Stimulated activated CD4-positive, alpha-beta T cell treated with anti-CD3 and anti-CD28 coated beads, Interleukin-15, amount 100 ng/mL, for 1 hour (primary cell): Measurements from ENCODE around the gene RGPD8.
A peak's percentile ranks its signal among the peaks of the same experiment; 100 is the strongest.
"Not testable (repeated sequence)": the region's sequence is repeated elsewhere in the genome, so short reads cannot be mapped to it uniquely, and the experiment has no call there.

Source experiments
- DNase-seq, 2 donors: peaks; one replicate each; pipeline ENCODE4 v3.0.0-alpha.2; 2020; ENCODE audit warnings: low read depth in 1 of 2, low spot score in 1 of 2

RGPD8 gene

DNA sequence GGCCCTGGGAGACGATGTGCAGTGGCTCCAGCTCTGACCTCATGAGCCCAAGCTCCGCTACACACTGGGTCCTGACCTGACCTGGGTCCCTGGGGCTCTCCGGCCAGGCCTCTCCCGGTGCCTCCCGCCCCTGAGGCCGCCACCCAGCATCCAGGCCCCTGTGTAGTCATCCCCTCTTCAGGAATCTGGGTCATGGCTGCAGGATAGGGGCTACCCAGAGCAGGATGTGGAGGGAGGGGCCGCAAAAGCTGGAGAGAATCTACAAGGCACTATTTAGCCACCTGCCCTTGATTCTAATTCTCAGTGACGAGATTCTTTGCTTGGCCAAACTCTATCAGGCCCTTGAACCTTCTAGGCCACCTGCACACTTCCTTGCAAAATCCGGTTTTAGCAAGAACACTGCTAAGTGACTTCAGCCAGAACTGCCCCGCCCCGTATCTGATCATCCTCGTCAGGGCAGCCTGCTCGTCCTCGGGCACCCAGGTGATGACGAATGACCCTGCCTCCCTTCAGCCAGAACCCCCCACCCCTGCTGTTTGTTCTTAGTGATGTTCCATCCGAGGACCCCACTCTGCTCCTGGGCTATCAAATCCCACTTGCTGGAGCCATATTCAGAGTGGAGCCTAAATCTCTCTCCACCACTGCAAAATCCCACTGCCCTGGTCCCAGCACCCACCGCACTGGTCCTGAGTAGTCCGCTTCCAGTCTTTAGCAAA, 2.4 kb upstream of the RGPD8 start:
- not testable (repeated sequence) for DNase-seq

DNA sequence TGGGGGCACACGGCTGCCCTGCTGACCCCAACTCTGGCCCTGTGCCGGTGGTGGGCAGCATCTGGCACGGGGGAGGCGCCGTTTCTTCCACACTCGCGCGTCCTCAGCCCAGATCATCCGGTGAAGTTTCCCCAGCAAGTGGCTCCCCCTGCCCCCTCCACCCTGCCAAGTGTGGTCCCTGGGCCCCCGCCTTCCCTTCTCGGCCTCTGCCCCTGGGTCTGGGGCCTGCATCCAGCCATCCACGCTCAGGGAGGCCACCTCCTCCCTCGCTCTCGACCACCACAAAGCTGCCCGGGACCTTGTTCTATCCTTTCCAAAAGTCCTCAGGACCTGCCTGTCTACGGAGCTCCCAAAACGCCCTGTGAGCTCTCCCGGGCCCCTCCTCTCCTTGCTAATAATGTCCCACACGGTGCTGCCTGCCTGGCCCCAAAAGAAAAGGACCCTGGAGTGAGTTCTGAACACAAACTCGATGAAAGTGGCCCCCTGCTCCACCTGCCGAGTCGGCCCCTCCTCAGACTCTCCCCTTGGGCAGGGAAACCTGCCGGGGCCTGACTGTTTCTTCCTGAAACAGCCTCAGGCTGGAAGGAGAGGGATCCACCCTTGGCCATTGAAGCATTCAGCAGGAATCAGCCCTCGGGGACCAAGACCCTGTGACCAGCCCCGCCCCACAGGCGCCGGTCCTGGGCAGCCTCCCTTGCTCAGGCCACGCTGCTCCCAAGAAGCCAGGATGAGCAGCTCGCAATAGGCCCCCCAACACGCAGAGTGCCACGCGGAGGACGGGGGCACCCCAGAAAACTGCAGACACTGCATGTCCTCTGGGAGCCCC, 1.7 kb upstream of the RGPD8 start:
- DNase-seq: not testable (repeated sequence)

DNA sequence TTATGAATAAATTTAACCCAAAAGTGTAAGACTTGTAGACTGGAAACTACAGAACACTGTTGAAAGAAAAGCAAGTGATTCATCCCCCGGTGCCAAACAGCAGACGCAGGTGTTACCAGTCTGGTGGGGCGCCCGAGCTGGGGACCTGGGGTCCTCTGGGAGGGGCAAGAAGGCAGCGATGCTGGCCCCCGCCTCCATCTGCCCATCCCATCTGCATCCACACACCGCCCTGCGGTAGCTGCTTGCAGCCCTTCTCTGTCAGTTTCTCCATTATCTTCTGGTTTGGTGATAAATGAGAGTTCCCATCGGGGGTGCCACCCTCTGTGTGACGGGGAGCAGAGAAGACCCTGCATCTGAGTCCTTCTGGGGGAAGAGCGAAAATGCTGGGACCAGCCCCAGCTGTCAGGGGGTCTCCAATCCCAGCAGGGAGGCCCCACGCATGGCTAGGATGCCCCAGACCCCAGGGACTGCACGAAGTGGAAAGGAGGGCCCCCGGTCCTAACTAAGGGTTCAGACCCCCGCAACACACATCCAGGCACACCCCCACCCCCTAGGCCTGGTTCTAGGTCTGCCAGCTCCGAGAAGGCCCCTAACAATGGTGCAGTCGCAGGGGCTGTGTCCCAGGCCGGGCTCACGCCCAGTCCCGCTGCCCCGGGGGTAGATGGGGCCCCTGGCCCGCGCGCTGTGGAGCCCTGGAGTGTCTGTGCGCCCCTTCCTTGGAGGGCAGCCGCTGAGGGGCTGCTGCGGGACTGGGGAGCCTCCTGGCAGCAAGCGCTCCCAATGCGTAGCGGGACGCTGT, 686 bp upstream of the RGPD8 start:
- DNase-seq: no peak

DNA sequence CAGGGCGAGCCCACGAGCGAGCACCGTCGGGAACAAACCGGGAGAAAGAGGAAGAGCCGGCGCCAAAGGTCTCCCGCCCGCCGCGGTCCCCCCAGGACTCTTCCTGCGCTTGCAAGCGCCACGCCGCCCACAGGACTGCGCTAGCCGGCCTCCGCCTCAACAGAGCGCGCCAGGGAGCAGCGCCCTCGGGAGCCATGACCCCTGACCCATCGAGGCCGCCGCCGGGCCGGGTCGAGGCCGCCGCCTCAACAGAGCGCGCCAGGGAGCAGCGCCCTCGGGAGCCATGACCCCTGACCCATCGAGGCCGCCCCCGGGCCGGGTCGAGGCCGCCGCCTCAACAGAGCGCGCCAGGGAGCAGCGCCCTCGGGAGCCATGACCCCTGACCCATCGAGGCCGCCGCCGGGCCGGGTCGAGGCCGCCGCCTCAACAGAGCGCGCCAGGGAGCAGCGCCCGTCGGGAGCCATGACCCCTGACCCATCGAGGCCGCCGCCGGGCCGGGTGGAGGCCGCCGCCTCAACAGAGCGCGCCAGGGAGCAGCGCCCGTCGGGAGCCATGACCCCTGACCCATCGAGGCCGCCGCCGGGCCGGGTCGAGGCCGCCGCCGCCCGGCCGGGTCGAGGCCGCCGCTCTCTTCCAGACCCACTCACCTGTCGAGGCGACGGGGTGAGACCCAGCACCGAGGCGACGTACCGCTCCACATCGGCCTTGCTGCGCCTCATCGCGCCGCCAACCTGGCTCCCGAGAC, 538 bp downstream of the RGPD8 start:
- DNase-seq: peak in 1 of 2 donors; percentile 20

DNA sequence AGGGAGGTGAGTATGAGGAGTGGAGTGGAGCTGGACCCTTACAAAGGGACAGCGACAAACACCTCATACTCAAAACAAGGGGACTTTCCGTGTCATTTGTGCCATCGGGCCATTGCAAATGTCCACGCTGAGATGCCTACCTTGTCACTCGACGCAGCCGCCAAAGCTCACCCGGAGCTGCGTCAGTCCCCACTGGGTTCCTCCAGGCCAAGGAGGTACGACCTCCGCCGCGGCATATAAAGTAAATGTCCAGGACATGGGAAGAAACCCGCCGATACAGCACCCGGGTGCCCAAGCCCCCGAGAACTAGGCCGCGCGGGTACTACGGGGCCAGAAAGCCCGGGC, 1.1 kb downstream of the RGPD8 start:
- not testable (repeated sequence) for DNase-seq

DNA sequence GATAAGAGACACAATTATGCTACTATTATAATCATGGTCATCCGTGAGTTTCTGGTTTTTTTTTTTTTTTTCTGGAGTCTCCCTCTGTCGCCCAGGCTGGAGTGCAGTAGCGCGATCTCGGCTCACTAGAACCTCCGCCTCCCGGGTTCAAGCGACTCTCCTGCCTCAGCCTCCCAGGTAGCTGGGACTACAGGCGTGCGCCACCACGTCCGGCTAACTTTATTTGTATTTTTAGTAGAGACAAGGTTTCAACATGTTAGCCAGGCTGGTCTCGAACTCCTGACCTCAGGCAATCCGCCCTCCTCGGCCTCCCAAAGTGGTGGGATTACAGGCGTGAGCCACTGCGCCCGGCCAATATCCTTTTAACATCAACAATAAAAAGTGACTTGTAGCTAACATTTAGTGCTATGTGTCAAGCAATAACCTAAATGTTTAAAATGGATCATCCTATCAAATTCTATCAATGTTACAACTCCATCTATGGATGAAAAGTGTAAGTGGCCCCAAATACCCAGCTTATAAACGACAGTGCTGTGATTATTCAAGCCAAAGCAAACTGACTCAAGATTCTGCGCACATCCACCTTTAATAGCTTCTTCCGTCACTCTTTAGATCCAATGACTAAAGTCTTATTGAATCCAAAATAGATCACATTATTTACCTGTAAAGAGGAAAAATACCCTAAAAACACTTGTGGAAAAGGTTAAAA, 1.7 kb downstream of the RGPD8 start:
- DNase-seq: not testable (repeated sequence)

DNA sequence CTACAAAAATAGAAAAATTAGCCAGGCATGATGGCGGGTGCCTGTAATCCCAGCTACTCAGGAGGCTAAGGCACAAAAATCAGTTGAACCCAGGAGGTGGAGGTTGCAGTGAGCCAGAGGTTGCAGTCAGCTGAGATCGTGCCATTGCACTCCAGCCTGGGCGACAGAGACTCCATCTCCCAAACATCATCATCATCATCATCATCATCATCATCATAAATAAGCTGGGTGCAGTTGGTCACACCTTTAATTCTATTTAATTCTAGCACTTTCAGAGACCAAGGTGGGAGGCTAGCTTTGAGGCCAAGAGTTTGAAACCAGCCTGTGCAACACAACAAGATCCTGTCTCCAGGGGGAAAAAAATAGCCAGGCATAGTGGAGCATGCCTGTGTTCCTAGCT, 8.9 kb downstream of the RGPD8 start:
- DNase-seq: not testable (repeated sequence)

DNA sequence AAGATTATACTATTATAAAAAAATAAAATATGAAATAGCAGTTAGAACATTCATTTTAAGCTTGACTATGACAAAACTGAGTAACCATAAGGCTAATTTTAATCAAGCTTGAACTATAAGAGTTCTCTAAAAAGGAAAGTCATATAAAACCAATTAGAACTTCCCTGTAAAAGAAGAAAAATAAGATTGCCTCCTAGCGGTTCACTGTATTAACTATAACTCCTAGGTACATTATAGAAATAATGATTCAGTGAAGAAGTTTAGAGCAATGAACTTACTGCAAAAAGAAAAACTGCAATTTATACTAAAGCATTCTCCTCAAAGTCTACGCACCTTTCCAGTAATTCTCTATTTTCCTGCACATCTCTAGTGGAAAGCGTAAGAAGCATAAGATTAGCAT, 16.6 kb downstream of the RGPD8 start:
- not testable (repeated sequence) for DNase-seq

DNA sequence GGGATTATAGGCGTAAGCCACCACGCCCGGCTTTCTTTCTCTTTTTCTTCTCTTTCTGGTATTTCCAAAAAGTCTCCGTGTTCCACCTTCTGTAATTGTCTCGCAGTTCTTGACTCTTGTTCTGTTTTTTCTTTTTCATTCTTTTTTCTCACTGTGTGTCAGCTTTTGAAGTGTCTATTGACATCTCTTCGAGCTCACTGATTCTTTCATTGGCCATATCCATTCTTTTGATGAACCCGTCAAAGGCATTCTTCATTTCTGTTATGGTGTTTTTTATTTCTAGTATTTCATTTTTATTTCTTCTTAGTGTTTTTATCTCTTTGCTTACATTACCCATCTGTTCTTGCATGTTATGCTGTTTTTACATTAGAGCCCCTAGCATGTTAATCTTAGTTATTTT, 73.4 kb downstream of the RGPD8 start:
- not testable (repeated sequence) for DNase-seq

DNA sequence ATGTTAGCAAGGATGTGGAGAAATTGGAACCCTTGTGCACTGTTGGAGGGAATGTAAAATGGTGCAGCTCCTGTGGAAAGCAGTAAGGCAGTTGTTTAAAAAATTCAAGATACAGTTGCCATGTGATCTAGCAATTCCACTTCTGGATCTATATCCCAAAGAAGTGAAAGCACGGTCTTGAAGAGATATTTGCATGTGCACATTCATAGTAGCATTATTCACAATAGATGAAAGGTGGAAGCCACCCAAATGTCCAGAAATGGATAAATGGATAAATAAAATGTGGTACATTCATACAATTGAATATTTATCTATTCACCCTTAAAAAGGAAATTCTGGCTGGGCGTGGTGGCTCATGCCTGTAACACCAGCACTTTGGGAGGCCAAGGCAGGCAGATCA, 79.1 kb downstream of the RGPD8 start:
- not testable (repeated sequence) for DNase-seq

DNA sequence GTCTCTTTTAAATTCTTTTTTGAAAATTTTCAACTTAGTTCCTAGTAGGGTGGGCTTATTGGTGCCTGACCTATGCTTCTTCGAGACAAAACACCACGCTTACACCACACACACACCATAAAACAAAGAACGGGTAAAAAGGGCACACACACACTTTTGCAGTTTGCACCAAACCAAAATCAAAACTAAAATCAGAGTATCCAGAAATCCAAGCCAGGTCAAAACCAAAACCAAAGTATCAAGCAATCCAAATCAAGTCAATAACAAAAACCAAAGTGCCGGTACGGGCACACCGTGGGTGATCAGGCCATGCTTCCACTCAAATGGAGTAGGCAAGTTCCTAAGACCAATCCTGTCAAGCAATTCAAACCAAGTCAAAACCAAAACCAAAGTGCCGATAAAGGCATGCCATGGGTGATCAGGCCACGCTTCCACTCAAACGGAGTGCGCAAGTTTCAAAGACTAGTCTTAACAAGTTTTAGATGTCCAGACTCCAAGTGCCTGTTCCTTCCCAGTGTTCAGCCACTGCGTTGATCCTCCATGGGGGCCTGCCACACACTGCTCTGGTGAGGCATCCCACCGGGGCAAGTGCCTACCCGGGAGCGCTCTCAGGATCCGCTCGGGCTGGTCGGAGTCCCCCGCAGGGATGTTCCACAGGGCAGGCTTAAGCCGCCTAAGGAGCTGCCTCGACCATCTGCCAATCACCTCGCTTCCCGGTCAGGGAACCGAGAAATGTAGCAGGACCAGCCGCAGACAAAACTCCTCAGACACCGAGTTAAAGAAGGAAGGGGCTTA, 80.4 kb downstream of the RGPD8 start:
- DNase-seq: not testable (repeated sequence)

DNA sequence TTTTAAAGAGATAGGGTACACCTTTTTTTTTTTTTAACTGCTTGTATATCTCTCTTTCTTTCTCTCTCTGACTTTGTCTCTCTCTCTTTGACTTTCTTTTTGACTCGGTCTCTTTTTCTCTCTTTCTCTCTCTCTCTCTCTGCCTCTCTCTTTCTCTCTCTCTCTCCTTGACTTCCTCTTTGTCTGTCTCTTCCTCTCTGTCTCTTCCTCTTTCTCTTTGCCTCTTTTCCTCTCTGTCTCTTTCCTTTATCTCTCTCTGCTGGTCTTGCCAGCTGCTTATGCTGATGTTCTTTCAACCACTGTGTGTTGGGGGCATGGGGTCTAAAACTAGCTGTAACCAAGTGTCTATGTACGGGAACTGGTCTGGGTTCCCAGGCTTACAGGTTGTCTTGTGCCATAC, 81.2 kb downstream of the RGPD8 start:
- not testable (repeated sequence) for DNase-seq

DNA sequence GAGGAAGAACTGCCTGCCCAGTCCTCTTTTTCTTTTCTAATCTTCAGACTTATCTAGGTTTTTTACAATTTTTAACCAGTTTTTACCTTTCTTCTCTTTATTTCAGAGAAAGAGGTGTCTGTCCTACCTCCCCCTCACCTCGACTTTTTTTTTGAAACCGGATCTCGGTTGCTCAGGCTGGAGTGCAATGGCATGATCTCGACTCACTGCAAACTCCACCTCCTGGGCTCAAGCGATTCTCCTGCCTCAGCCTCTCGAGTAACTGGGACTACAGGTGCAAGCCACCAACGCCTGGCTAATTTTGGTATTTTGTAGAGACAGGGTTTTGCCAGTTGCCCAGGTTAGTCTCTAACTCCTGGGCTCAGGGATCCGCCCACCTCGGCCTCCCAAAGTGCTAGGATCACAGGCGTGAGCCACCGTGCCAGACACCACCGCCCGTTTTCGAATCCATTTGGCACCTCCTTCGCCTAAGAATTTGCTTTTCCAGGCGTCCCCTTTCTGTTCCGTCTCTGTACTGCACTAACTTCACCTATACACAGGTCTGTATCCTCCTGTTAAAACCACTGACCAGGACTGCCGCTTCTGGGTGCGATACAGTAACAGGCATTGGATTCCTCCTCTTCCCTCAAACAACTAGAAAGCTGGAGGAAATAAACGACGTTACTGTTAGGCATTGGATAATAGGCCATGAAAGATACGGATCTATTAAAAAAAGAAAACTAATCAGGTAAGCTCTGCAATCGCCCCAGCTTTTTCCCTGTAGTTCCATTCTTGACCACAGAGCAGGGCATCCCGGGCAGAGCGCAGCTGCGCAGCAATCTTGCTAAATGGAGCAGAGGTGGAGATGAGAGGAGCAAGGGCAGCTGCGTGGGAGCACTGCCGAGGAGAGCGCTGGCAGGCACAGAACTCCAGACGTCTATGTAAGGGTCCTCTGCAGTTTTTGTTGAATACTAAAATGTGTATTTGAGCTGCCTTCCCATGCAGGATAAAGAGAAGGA, 88.1 kb downstream of the RGPD8 start:
- DNase-seq: no peak

DNA sequence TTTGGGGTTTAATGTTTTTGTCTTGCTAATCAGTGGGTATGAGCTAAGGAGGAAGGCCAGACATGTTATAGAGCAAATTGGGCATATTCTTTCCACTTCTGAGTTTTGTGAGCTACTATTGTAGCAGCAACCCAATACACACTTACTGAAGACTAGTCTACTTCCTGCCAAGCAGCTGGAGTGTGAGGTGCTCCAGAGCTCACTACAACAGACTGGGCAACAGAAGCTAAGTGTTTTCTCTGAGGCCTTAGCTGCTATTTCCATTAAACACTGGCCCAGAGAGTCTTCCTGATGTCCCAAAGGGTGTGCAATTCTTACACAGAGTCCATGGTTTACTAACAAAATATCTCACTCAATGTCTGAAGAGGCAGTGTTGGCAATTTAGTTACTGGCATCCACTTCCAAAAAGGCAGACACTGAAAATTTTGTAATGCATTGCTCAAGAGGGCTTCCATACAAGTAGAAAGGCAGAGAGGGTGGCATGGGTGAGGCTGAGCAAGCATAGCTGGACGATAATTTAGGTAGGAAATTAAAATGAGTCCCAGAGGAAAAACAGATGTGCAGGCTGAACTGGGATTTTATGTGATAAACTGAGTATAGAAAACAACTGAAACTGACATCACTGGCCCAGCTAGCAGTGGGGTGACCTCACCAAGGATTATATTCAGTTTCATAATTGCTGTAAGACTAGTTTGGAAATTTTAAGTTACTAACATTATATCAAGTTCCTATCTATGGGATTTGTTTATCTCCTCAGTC, 89.4 kb downstream of the RGPD8 start:
- no peak for DNase-seq

DNA sequence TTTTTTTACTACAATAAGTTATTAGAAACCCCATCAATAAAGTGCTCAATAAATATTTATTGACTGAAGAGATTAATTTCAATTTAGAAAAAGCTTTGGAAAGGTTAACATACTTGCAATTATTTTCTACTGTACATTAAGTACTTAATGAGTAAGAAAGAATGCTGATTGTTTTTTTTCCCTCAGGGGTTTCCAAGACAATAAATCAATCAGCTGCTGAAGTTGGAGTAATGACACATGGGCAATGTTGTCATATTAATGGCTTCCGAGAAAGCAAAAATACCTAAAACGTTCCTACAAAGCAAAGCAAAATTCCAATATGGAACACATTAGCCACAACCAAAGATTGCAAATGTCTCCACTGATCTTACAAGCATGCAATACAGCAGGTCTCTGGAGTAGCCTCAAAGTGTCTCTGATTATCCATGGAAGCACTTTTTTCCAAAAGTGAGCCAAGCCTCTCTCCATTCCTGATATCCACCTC, 91.3 kb downstream of the RGPD8 start:
- DNase-seq: no peak

DNA sequence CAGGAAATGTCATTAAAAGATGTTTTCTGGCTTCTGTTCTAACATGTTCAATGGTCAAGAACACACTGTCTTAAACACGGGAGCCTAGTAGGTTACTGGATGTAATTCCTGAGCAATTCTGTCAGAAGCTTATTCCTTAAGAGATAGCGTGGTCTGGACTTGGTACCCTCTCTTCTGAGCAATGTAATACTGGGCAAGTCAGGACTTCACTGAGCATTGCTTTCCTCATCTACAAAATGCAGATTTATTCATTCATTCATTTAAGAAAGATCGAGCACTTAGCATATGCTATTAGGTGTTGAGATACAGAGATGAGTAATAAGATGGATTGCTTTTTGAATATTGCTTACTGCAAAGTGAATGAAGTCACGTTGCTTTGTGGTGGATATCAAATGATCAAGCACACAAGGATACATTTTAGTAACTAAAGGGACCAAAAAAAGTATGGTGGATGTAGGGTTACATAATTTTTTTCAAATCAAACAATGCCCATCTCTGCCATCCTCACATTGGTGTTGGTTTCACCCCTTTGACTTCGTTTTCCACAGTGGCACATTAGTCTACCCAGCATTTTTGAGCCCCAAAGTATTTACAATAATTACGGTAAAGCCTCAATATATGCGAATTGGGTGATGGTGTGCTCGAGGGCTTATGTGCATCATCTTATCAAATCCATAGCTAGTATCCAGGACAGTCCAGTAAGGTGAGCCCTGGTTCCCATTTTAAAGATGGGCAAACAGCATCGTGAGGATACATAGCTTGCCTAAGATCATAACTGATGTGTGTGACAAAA, 92.8 kb downstream of the RGPD8 start:
- DNase-seq: no peak

DNA sequence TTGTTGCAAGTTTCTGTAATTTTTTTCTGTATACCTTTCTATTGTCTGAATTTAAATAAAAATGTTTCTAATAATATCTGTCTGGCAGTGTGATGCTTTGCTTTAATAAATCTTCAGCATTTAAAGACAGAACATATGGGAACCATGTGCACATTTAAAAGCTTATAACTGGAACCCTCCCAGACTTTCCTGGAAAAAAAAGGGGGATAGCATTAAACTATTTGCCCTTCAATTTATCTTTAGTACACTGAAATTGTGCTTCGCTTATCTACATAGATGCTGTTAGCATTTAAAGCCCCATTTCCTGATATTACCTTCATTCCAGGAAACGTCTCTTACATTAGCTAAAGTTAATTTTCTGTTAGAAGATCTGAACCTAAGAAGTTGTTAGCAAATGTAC, 93.5 kb downstream of the RGPD8 start:
- DNase-seq: no peak
